Prostate gland (tissue), 2 donors: Measurements from ENCODE around the gene RNF141. TPM values are rescaled to one million over a fixed set of nuclear protein-coding genes. Genes with fewer than 3 reads are reported as not detected.

Experiments used
- DNase-seq: peaks from one replicate; pipeline ENCODE4 v3.0.0-alpha.2; 2019; ENCODE audit warnings: low spot score
- H3K27ac ChIP-seq, 2 donors: fragments of 200-600 bp; sonication (generic); 2 replicates each; pipeline ENCODE4 v1.5.1; 2017 to 2019
- H3K27me3 ChIP-seq: fragments of 200-600 bp; sonication (generic); replicated peaks from 2 replicates; pipeline ENCODE4 v1.5.1; 2019; ENCODE audit not compliant: insufficient read depth
- H3K36me3 ChIP-seq, 2 donors: fragments of 200-600 bp; sonication (generic); 1 replicate in 1 of 2; 2 replicates in 1 of 2; pipeline versions ENCODE4 v1.5.1 to v1.8.1; 2017 to 2019
- H3K4me1 ChIP-seq: fragments of 200-600 bp; sonication (generic); replicated peaks from 2 replicates; pipeline ENCODE4 v1.5.1; 2019
- H3K4me3 ChIP-seq, 2 donors: fragments of 200-600 bp; sonication (generic); 2 replicates each; pipeline ENCODE4 v1.5.1; 2017 to 2019
- H3K9me3 ChIP-seq: fragments of 200-600 bp; sonication (generic); 2 replicates; pipeline ENCODE4 v1.5.1; 2017
- CTCF ChIP-seq, 4 experiments: fragments of 200-600 bp in 2 of 4; fragments of 450-650 bp in 2 of 4; sonication (generic) in 2 of 4; IDR thresholded peaks; 1 replicate in 3 of 4; 2 replicates in 1 of 4; pipeline ENCODE4 v1.5.1; 2016 to 2019; ENCODE audit warnings: antibody characterized with exemption in 4 of 4, mild to moderate bottlenecking in 2 of 4, moderate library complexity in 2 of 4
- POLR2A ChIP-seq: fragments of 450-650 bp; IDR thresholded peaks from one replicate; pipeline ENCODE4 v1.6.1; 2016; ENCODE audit warnings: antibody characterized with exemption, mild to moderate bottlenecking
- POLR2AphosphoS5 ChIP-seq: sonication (generic); formaldehyde crosslinking; IDR thresholded peaks from one replicate; pipeline ENCODE4 v1.6.1; 2017; ENCODE audit warnings: antibody characterized with exemption
- WGBS: methylation state at CpG from one replicate; pipeline ENCODE4 v1.1.5; 2018; 5-methylcytosine and 5-hydroxymethylcytosine counted together
- intact Hi-C: fragments of 100-400 bp; cut with DNase I; formaldehyde crosslinking; loops from one replicate; pipeline ENCODE4 v1.14.2; 2022
- total RNA-seq, 2 donors: library from RNA; depleted of rRNA; stranded (reverse); fragments of >200 nt; gene quantifications; one replicate each; pipeline ENCODE4 v1.1.0, GENCODE V29; 2016

The RNF141 gene
- total RNA-seq, 2 donors from 2014 or later: 52.9 to 66.2 TPM

- Histone ChIP-seq H3K4me1 (no peaks in the 10 kb centered on the region), H3K27ac (no peak overlapping the region), H3K9me3 (no peaks in the 10 kb centered on the region), H3K36me3 (no peaks in the 10 kb centered on the region), H3K4me3 (no peak overlapping the region), H3K27me3 (no peaks in the 10 kb centered on the region)
- 94% methylated on average over 3 of the region's 3 CpGs for WGBS
- intact Hi-C loops: no loop called here
- TF ChIP-seq POLR2A (no peak), CTCF (IDR thresholded peaks at IDR 0.05) (no peak), POLR2AphosphoS5 (no peak)
- no peak for DNase-seq
Measured at GRCh38 chr11:10551845-10552352, 10.9 kb upstream of the RNF141 start.

DNA sequence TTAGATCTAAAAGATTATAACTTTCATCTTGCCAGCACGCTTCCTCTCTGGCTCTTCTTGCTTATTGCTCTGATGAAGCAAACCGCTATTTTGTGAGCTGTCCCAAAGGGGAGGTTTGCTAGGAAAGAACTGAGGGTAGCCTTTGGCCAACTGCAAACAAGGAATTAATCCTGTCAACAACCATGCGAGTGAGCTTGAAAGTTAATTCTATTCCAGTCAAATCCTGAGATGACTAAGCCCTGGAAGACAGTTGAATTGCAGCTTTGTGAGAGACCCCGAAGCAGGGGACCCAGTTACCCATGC lies 10.3 kb upstream of the RNF141 start:
- Histone ChIP-seq H3K4me1 (no peaks in the 10 kb centered on the region), H3K36me3 (no peaks in the 10 kb centered on the region), H3K27ac (no peak overlapping the region), H3K4me3 (no peak overlapping the region), H3K9me3 (no peaks in the 10 kb centered on the region), H3K27me3 (no peaks in the 10 kb centered on the region)
- TF ChIP-seq POLR2A (no peak), POLR2AphosphoS5 (no peak), CTCF (IDR thresholded peaks at IDR 0.05) (no peak)
- WGBS: 67% methylated on average over 4 of the region's 4 CpGs
- intact Hi-C loops: no loop called here
- no peak for DNase-seq

- Histone ChIP-seq H3K36me3 (no peaks in the 10 kb centered on the region), H3K27ac (no peak overlapping the region), H3K4me3 (no peak overlapping the region), H3K27me3 (no peaks in the 10 kb centered on the region), H3K4me1 (no peaks in the 10 kb centered on the region), H3K9me3 (no peaks in the 10 kb centered on the region)
- TF ChIP-seq POLR2AphosphoS5: no peak
- TF ChIP-seq POLR2A: no peak
- no peak for TF ChIP-seq CTCF (IDR thresholded peaks at IDR 0.05)
- WGBS: 74% methylated on average over 3 of the region's 3 CpGs
- DNase-seq: no peak
- intact Hi-C loops: no loop called here
Measured at GRCh38 chr11:10550503-10551289, 9.7 kb upstream of the RNF141 start.

- TF ChIP-seq POLR2A: no peak
- intact Hi-C loops: no loop called here
- WGBS: 91% methylated on average over 6 of the region's 7 CpGs
Measured at GRCh38 chr11:10544491-10545465, 3.8 kb upstream of the RNF141 start.

DNA sequence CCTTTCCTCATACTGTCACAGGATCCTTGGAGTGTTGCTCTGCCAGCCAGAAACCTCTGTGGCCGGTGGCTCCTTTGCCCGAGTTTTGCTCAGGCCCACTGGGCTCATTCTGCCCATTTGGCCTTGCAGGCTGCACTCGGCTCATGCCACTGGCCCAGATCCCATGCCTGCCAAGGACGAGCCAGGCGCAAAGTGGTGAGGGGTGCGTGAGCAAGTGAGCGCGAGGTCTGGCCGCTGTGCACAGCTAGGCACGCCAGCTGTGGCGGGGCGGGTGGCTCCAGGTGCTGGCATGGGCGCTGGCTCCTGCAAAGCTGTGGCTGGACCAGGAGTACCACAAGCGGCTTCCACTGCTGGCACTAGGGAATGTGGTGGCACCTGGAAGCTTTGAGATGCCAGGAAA lies 2.8 kb upstream of the RNF141 start:
- no peak overlapping the region for H3K4me3 ChIP-seq
- no peak overlapping the region for H3K27ac ChIP-seq
- intact Hi-C loops: no loop called here
- H3K27me3 ChIP-seq: no peaks in the 10 kb centered on the region
- H3K9me3 ChIP-seq: no peaks in the 10 kb centered on the region
- no peaks in the 10 kb centered on the region for H3K36me3 ChIP-seq
- TF ChIP-seq POLR2A (no peak), POLR2AphosphoS5 (no peak), CTCF (IDR thresholded peaks at IDR 0.05) (no peak)
- H3K4me1 ChIP-seq: peaks cover 2% of the 10 kb centered on the region
- 92% methylated on average over 14 of the region's 14 CpGs for WGBS
- no peak for DNase-seq

More at GRCh38 chr11:10544491-10545465, 3.8 kb upstream of the RNF141 start:
- Histone ChIP-seq H3K36me3 (no peaks in the 10 kb centered on the region), H3K9me3 (no peaks in the 10 kb centered on the region), H3K4me1 (peaks cover 1% of the 10 kb centered on the region), H3K27me3 (no peaks in the 10 kb centered on the region), H3K4me3 (no peak overlapping the region), H3K27ac (no peak overlapping the region)
- no peak for DNase-seq
